Measurements from ENCODE around the gene KCNIP1. TPM values are rescaled to one million over a fixed set of nuclear protein-coding genes. Genes with fewer than 3 reads are reported as not detected.

KCNIP1 gene
- total and polyA plus RNA-seq, 4 donors: 0.13 to 1.8 (median 0.72) TPM

GRCh38 chr5:170582644-170583330, 79.0 kb downstream of the KCNIP1 start:
- Histone ChIP-seq H3K4me3 (no peak overlapping the region), H3K9ac (ENCODE audit: insufficient read depth in 1 of 2, low read length in 2 of 2) (no peak overlapping the region), H3K36me3 (ENCODE audit: control insufficient read depth in 4 of 4, insufficient read depth in 4 of 4, low read length in 4 of 4) (no peaks in the 10 kb centered on the region), H3K27me3 (ENCODE audit: control insufficient read depth in 3 of 3, insufficient read depth in 3 of 3, low read length in 2 of 3) (no peaks in the 10 kb centered on the region), H3K4me1 (ENCODE audit: control insufficient read depth in 5 of 5, insufficient read depth in 5 of 5, low read length in 5 of 5) (no peaks in the 10 kb centered on the region), H3K27ac (ENCODE audit: low read depth in 1 of 2, low read length in 1 of 2) (no peak overlapping the region), H3K9me3 (ENCODE audit: control insufficient read depth in 4 of 4, insufficient read depth in 3 of 4, low read length in 3 of 4) (peaks cover 0 to 4% (median 0%) of the 10 kb centered on the region in 4 donors)
- ATAC-seq (ENCODE audit: insufficient read depth, low FRiP score) (no peak), DNase-seq (no peak)
- 86 to 90% methylated on average over 6 of the region's 6 CpGs for WGBS, 2 donors
- TF ChIP-seq CTCF (IDR thresholded peaks at IDR 0.05; ENCODE audit: control extremely low read depth, extremely low read depth): no peak

GRCh38 chr5:170584003-170584402, 80.2 kb downstream of the KCNIP1 start:
- no peak for ATAC-seq (ENCODE audit: insufficient read depth, low FRiP score)
- no peak overlapping the region for H3K27ac ChIP-seq (ENCODE audit: low read depth in 1 of 2, low read length in 1 of 2)
- 84 to 90% methylated on average over 4 of the region's 4 CpGs for WGBS, 2 donors

GRCh38 chr5:170584450-170585058, 80.7 kb downstream of the KCNIP1 start:
- 64 to 80% methylated on average over 7 of the region's 7 CpGs for WGBS, 2 donors

More at GRCh38 chr5:170584003-170584402, 80.2 kb downstream of the KCNIP1 start:
- Histone ChIP-seq H3K27me3 (ENCODE audit: control insufficient read depth in 3 of 3, insufficient read depth in 3 of 3, low read length in 2 of 3) (no peaks in the 10 kb centered on the region), H3K4me3 (no peak overlapping the region), H3K9me3 (ENCODE audit: control insufficient read depth in 4 of 4, insufficient read depth in 3 of 4, low read length in 3 of 4) (peaks cover 0 to 2% (median 0%) of the 10 kb centered on the region in 4 donors), H3K4me1 (ENCODE audit: control insufficient read depth in 5 of 5, insufficient read depth in 5 of 5, low read length in 5 of 5) (no peaks in the 10 kb centered on the region), H3K36me3 (ENCODE audit: control insufficient read depth in 4 of 4, insufficient read depth in 4 of 4, low read length in 4 of 4) (no peaks in the 10 kb centered on the region), H3K9ac (ENCODE audit: insufficient read depth in 1 of 2, low read length in 2 of 2) (no peak overlapping the region)
- no peak for DNase-seq
- no peak for TF ChIP-seq CTCF (IDR thresholded peaks at IDR 0.05; ENCODE audit: control extremely low read depth, extremely low read depth)

More at GRCh38 chr5:170584450-170585058, 80.7 kb downstream of the KCNIP1 start:
- Histone ChIP-seq H3K9me3 (ENCODE audit: control insufficient read depth in 4 of 4, insufficient read depth in 3 of 4, low read length in 3 of 4) (peaks cover 0 to 2% (median 0%) of the 10 kb centered on the region in 4 donors), H3K27ac (ENCODE audit: low read depth in 1 of 2, low read length in 1 of 2) (no peak overlapping the region), H3K27me3 (ENCODE audit: control insufficient read depth in 3 of 3, insufficient read depth in 3 of 3, low read length in 2 of 3) (no peaks in the 10 kb centered on the region), H3K4me1 (ENCODE audit: control insufficient read depth in 5 of 5, insufficient read depth in 5 of 5, low read length in 5 of 5) (no peaks in the 10 kb centered on the region), H3K4me3 (no peak overlapping the region), H3K9ac (ENCODE audit: insufficient read depth in 1 of 2, low read length in 2 of 2) (no peak overlapping the region), H3K36me3 (ENCODE audit: control insufficient read depth in 4 of 4, insufficient read depth in 4 of 4, low read length in 4 of 4) (no peaks in the 10 kb centered on the region)
- ATAC-seq (ENCODE audit: insufficient read depth, low FRiP score) (no peak), DNase-seq (no peak)
- no peak for TF ChIP-seq CTCF (IDR thresholded peaks at IDR 0.05; ENCODE audit: control extremely low read depth, extremely low read depth)

All from lung (tissue), 12 donors.